Measurements from ENCODE around the gene ITIH5.
A peak's percentile ranks its signal among the peaks of the same experiment; 100 is the strongest.

Gene ITIH5

GRCh38 chr10:7625836-7626235 lies 40.9 kb downstream of the ITIH5 start:
- no peak for DNase-seq

- no peak for DNase-seq
Observed at GRCh38 chr10:7625009-7625408, 41.8 kb downstream of the ITIH5 start.

- DNase-seq: no peak
Observed at GRCh38 chr10:7622969-7623368, 43.8 kb downstream of the ITIH5 start.

- no peak for DNase-seq
Observed at GRCh38 chr10:7618461-7618860, 48.3 kb downstream of the ITIH5 start.

- DNase-seq: no peak
Observed at GRCh38 chr10:7611909-7612308, 54.9 kb downstream of the ITIH5 start.

GRCh38 chr10:7610651-7611389 lies 55.9 kb downstream of the ITIH5 start:
- no peak for DNase-seq

DNA sequence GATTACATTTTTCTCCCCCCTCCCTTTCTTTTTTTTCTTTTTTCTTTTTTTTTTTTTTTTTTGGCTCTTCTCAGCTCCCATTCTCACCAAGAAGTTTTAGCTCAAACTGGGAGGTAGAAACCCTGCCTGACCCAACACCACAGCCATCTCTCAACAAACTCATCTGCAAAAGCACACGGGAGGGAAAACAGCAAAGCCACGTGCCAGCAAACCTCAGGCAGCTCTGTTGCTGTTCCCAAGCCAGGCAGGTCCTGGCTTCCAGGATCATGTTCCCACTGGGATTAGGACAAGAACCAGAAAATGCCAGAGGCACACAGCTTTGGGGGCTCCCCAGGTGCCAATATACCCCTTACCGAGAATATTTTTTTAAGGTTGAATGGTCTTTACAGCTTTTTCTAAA lies 56.7 kb downstream of the ITIH5 start:
- DNase-seq: no peak

GRCh38 chr10:7609556-7609955 lies 57.2 kb downstream of the ITIH5 start:
- no peak for DNase-seq

DNA sequence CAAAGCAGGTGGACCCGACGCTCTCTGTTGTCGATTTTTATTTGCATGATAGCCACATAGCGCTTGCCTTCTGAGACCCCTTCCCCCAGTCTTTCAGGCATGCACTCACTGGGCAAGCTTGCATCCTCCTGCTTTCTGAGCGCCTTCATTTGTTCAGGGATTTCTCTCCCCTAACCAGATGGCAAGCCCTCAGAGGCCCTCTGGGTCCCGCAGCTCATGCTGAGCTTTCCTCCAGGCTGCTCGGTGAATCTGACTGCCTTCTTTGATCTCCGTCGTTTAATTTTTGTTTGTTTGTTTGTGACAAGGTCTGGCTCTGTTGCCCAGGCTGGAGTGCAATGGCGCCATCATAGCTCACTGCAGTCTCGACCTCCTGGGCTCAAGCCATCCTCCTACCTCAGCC lies 58.8 kb downstream of the ITIH5 start:
- no peak for DNase-seq

- DNase-seq: no peak
Observed at GRCh38 chr10:7606951-7607404, 59.8 kb downstream of the ITIH5 start.

DNA sequence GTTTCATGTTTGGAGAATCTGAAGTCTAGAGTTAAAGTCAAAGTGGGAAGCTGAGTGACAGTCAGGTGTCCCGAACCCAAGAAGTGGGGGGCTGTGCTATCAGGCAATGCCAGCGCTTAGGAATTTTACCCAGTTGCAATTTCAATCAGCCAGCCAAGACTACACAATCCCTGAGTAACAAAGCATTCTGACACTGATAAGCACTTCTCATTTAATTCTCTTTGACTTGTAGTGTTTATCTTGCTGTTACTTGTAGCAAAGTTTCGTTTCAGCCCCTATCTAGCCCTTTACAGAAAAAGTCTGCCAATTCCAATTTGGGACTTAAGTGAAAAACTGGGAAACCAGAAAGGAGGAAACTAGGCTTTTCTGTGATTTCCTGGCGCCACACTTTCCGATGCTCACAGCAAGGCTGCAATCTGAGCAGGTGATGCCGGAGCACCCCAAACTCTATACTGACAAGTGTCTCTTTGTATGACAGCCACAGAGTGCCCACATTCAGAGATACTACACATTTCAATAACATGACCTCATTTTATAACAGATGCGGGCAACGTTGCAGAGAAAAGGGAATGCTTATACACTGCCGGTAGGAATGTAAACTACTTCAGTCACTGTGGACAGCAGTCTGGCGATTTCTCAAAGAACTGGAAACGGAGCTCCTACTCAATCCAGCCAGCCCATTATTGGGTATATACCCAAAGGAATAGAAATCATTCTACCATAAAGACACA lies 61.0 kb downstream of the ITIH5 start:
- DNase-seq: no peak

GRCh38 chr10:7601023-7601656 lies 65.6 kb downstream of the ITIH5 start:
- no peak for DNase-seq

DNA sequence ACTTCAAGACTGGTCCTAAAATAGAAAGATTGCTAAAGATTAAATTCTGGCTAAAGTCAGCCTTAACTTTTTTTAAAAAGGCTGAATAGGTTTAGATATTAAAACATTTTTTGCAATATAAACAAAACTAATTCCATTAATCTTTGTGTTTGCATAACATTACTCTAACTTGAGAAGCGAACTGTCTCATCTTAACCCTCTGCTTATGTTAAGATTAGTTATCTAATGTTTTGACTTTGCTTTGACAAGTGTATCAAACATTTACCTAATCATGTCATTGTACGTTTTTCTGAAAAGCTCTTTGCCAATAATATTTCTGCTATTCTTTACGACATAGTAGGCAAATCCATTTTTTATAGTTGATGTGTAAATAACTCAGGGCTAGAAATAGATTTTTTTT lies 68.0 kb downstream of the ITIH5 start:
- no peak for DNase-seq

- no peak for DNase-seq
Observed at GRCh38 chr10:7596356-7596755, 70.4 kb downstream of the ITIH5 start.

GRCh38 chr10:7593905-7594304 lies 72.9 kb downstream of the ITIH5 start:
- DNase-seq: no peak

DNA sequence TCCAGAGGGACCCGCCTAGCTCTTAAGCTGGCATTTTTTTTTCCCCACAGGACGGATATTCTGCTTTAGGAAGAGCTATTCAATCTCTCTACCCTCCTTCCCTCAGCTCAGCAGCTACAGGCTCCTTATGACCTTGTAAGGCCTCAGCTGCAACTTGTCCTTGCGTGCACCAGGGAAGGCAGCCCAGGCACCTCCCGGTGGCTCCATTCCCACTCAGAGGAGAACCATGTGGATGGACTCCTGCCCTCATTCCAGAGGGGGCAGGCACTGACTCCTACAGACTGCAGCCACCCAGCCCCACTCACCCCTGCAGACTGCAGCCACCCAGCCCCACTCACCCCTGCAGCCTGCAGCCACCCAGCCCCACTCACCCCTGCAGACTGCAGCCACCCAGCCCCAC lies 73.7 kb downstream of the ITIH5 start:
- DNase-seq: no peak

- no peak for DNase-seq
Observed at GRCh38 chr10:7592627-7593026, 74.1 kb downstream of the ITIH5 start.

DNA sequence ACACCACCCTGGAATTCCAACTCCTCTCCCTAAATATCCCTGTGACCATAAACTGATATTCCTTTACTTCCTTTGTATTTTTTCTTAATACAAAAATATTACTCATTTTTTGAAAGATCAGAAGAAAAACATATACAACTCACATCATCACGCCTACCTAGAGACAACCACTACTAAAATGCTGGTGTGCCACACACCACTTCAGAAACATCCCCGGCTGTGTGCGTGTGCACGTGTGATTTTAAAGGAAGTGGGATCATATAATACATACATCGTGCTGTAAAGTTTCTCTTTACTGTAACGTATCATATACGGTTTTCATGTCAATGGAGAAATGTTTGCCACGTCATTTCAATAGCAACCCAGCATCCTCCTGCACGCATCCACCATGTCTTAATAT lies 76.5 kb downstream of the ITIH5 start:
- peak; percentile 0 for DNase-seq

GRCh38 chr10:7589748-7590147 lies 77.0 kb downstream of the ITIH5 start:
- no peak for DNase-seq

GRCh38 chr10:7587865-7588188 lies 78.9 kb downstream of the ITIH5 start:
- DNase-seq: no peak

DNA sequence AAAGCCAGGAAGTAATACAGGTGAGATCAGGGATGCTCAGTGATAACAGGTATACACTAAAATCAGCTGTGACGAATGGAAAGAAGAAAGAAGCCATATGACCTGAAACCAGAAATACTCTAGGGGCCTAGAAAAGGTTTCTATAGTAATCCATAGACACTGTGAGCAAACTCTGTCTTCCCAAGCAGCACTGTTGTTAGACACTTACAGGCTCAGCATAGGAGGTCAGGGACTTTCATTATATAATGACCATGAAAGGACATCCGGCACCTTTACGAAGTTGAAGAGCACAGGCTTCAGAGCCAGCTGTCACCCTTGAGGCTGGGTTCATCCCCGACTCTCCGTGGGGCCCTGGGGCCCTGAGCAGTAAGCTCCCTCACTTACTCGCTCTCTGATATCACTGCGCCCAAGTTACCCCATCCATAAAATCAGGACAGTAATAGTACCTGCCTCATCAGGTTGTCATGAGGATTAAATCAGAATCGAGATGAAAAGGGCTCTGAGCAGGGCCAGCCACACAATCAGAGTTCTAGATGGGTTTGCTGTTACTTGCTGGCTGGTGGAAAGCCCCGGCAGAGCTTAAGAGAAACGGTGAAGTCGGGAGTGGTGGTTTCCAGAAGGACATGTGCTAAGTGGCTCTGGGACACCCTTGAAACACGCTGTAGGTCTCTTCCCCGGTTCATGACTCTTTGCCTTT lies 79.5 kb downstream of the ITIH5 start:
- DNase-seq: no peak

DNA sequence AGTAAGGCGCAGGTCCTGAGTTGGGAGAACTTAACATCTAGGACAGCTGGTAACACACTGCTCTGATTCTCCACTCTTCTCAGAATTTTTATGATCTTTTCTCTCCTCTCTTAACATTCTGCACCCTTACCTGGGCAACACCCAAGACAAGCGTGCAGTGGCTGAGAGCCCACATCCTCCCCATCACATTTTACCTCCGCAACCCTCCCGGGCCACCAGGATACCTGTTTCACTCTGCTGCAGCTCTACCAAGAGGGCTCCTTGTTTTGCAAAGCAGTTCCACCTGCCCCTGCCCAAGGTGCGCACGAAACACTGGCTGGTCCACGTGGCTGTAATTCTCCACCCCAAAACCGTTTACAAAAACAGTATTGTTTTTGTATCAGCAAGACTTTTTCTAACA lies 81.5 kb downstream of the ITIH5 start:
- no peak for DNase-seq

DNA sequence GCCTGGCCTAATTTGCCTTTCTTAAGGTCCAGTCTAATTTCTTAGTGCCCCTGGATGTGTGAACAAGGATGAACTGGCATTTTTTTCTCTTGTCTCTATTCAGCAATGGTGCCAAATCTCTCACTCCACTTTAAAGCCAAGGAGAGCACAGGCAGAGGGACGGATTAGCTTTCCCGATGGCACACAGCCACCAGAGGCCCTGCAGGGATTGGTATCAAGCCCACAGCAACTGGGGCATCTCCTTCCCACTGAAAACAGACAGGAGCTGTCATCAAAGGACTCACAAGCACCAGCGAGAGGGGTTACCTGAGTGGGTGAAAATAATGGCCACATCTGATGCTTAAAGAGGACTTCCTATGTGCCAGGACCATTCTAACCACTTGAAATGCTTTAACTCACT lies 83.1 kb downstream of the ITIH5 start:
- no peak for DNase-seq

- no peak for DNase-seq
Observed at GRCh38 chr10:7580520-7580919, 86.2 kb downstream of the ITIH5 start.
